HG03103 (cell line): Measurements from ENCODE around the gene DLG2.
A peak's percentile ranks its signal among the peaks of the same experiment; 100 is the strongest.

Source experiments
- ATAC-seq: cut with Tn5 transposase; IDR thresholded peaks from one replicate; pipeline ENCODE4 v1.9.1; 2021; ENCODE audit warnings: low read depth; ENCODE audit not compliant: unreplicated experiment

Gene DLG2

DNA sequence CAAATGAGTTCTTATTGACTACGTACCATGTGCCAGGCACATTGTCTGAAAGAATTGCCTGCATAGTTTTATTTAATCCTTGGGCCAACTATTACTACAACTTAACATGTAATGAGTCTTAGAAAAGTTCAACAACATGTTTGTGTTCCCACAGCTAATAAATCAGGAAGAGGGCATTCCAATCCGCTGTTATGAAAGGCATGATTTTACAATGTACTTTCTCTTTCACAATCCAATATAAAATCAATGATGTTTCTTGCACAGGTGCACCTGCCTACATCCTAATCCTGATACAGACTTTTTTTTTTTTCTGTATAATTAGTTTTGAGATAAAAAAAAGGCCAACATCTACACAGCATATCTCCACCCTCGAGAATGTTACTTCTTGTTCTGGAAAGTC is 1612.6 kb downstream of the DLG2 start:
- no peak for ATAC-seq

DNA sequence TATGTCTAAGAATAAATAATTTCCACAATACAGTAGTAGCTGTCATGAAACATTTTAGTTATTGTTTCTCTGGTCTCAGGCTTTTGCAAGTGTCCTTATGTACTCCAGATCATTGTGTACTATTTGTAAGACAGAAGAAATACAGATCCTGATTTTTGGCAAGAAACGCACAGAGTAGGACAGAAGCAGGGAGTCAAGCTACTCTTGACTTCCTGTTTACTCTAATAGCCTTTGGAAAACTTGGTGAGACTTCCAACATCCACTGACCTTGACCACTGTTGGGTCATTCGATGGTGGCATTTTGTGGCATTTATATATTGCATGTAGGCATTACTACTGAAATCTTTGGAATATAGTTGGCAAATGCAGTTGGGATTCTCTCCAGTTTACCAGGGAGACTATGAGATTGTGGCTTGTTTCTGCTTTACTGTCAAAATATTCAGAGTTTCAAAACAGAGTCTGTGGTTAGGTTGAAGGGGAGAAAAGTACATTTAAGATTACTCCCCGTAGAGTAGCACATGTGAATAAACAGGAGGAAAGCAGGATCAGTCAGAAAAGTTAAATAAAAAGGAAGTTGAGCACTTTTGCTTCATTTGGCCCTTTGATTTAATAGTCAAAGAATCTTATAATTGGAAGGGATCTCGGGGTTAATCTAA is 1614.8 kb downstream of the DLG2 start:
- no peak for ATAC-seq

DNA sequence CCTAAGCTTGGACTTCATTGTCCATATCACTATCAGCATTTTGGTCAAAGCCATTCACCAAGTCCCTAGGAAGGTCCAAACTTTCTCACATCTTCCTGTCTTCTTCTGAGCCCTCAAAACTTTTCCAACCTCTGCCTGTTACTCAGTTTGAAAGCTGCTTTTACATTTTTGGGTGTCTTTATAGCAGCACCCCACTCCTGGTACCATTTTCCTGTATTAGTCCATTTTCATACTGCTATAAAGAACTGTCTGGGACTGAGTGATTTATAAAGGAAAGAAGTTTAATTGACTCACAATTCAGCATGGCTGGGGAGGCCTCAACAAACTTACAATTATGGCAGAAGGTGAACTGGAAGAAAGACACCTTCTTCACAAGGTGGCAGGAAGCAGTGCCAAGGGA is 1624.0 kb downstream of the DLG2 start:
- ATAC-seq: no peak

DNA sequence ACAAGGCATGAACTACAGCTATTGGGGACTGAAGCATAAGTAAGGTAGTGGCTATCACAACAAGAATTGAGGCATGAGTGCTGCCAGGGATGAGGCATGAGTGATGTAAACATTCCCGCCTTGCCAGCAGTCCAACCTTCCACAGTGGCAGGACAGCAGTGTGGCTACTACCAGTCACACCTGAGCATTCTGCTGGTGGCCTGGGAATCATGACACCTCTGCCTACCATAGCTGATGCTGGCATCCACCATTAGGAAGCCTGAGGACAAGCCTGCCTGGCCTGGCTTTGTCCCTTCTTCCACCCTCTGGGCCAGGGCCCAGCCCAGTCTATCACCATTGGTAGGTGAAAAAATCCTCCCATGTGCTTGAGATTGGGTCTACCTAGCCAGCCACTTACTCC is 1628.2 kb downstream of the DLG2 start:
- no peak for ATAC-seq

DNA sequence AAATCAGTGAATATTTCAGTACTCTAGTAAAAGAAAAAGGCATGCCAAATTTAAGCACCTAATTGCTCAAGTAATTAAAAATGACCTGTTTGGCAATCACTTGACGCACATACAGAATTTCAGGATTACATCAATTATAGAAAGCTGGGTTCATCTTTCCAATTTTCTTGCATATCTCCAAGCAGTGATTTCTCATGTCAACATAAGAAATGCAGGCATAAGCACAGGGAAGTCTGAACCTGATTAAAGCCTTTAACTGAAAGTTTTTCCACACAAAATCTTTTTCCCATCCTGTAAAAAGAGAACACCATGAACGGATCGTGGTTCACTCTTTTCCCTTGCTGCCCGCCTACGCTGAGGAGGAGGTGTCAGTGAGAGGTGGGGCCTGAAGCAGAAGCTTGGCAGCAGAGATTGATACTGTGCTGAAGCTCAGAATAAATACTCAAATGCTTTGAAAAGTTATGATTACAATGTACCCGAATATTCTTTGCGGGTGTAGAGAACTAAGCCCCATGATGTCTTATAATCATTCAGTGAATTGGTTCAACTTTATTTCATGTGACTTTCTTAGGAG is 1636.9 kb downstream of the DLG2 start:
- no peak for ATAC-seq

DNA sequence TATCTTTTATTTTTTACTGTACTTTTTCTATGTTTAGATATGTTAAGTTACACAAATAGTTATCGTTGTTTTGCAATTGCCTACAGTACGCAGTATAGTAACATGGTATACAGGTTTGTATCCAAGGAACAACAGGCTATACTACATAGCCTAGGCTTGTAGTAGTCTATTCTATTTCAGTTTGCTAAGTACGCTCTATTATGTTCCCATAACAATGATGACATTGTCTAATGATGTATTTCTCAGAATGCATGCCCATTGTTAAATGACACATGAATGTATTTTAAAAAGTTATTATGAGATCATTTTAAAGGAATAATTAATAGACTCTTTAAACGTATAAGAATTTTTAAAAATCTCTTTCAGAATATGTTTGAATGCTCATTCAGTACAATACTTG is 1644.3 kb downstream of the DLG2 start:
- ATAC-seq: no peak

DNA sequence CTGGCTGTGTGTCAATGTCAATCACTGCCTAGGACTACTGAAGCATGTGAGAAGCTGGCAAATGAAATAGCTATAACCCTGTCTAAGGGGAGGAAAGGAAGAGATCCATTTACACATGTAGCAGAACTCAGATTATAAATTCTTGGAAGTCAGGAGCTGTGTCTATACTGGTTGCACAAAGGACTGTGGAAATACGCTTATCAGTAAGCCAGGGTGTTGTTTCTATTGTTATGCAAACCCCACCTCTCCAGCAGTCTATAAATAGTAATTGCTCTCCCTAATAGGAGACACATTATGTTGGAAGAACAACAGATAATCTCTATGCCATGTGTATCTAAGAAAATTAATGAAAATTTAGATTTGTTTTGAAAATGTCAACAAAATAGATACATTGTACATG is 1647.6 kb downstream of the DLG2 start:
- no peak for ATAC-seq

DNA sequence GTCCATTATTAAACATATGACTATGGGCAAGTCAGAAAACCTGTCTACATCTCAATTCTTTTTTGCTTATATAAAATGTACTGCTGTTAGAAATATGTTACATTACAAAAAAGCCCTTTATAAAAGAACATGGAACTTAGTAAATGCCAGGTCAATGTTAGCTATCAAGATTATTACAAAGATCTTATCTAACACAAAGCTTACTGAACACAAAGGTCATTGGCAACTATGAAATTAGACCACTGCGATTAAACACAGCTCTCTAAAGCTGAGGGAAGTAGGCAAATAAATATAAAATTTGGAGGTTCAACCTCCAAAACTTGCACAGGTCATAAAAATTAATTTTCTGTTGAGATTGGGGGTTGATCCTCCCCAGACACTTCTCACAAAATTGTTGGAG is 1648.2 kb downstream of the DLG2 start:
- ATAC-seq: no peak

DNA sequence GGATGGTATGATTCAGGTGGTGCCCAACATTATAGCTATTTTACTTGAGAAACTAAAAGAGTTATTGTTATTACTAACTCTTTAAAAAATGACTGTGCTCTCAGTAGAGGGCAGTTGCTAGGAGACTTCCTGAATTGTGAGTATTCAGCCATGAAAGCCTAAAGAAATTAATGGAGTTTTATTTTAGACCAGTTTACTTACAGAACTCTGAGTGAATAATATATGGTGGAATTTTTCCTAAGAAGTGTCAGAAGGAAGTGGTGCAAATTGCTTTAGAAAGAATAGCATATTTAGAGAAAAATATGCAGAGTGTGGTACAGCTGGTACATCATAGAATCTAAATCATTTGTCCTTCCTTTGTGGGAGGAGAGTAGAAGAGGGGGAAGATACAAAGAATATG is 1651.1 kb downstream of the DLG2 start:
- ATAC-seq: no peak

DNA sequence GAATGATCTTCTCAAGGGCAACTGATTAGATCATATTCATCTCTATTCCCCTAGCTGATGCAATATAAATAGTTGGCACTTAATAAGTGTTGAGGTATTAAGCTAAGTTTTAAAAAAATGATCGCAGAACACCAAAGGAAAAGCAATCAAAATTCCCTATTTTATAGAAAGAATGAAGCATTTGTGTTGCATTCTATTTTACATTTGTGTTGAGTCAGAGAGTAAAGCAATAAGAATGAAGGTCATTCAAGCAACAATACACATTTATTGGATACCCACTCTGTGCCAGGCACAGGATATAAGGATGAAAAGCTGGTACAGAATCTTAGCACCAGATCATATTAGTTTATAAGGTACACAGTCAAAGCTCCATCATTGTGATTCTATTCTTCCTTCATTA is 1654.6 kb downstream of the DLG2 start:
- ATAC-seq: no peak

DNA sequence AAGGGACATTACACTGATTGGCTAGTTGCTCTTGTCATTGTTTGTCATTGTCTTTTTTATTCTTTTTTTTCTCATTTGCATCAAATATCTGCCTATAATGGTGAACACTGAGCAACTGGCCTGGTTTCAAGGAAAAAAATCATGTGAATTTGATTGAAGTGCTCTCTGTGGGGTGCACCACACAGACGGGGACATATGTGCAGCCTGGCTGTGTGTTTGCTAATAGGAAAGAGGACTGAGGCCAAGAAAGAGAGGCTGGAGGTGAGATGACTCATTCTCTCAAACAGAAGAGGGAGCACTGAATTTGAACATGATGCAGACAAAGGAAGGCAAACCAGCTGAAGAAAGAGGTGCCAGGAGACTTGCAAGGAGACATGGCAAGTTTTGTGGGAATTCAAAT is 1656.1 kb downstream of the DLG2 start:
- no peak for ATAC-seq

DNA sequence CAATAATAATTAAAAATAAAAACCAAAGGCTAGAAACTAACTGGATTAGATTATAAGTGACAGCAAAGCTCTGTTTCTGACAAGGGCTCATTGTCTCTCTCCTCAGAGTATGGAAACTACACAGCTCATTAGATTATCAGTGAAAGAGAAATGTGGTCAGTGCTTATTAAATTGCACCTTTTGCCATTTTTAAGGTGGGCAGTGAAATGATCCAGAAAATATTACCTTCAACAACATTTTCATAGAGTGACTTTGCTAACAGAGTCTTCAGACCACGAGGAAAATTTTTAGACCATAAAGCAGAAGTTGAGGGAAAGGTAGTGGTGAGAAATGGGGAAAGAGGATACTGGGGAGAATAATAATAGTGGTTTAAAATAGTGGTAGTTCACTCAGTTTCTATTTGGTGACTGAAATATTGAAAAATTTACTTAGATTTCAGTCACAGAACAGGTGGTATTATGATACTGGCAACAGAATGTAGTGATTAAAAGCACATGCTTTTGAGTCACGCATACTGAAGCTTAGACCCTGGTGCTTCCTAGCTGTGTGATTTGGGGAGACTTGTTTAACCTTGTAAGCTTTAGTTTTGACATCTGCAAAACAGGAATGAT is 1657.0 kb downstream of the DLG2 start:
- ATAC-seq: peak; percentile 78

DNA sequence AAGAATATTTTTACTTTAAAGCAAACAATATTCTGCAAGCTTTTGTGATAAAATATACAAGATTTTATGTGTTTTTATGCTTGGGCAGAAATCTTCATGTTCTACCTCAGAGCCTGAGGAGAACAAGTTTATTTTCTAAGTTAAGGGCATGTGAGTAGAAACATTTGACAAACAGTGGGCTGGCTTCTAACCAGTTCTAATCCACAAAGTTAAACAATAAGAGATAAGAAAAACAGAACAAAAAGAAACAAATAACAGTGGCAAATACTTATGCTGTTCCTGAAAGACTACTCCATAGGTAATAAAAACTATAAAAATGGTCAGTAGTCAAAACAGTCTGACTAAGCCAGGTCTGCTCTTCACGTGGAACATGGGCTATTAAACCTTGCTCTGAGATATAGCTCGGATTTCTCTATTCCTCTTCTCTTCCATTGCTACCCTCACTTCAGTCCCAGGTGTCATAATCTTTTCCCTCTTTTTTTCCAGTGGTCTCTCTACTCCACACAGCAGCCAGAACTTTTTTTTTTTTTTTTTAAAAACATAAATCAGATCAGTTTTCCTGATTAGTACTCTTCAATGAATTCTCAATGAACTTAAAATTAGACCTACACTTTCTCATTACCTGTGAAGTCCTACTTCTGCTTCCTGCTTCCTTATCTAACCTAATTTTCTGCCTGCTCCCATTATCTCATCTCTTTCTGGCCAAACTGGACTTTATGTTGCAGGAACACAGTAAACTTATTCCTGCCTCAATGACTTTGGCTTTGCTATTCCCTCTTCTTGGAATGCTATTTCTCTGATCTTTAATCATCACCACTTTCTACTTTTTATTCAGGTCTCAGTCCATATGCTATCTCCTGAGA is 1669.9 kb downstream of the DLG2 start:
- ATAC-seq: no peak

DNA sequence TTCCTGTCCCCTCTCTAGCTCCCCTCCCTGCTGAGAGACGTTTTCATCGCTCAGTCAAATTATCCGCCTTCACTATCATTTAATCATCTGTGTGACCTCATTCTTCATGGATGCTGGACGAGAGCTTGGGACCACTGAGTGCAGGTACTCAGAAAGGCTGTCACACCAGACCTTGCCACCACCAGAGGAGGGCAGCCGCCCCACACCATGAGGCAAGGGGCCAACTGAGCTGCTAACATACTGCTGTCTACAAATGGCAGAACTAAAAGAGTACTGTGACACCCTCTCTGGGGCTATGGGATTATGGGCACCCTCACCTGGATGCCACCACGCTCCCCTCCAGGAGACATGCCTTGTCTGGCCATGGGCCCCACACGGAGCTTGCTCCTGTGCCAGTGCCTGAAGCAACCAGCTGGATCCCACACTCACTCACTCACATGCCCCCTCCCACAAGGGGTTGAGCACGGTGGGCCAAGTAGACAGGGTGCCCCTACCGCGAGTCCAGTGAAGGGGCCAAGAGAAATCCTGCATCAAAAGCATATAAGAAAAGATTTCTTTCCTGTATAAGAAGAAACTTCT is 1670.9 kb downstream of the DLG2 start:
- no peak for ATAC-seq

DNA sequence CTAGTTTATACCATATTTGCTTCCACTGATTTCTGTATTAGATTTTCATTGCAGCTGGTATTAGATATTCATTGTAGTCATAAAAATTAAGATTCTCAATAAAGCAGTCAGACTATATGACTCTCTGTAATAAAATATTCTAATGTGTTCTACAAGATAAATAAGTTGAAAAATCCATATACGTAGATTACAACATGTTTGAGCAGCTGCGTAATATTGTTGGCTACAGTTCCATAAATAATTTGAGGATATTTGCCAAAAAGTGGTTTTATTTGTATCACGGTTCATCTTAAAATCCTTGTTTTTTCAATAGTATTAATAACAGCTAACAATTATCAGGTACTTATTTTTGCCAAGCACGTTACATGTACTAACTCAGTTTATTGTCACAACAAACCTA is 1672.4 kb downstream of the DLG2 start:
- no peak for ATAC-seq

DNA sequence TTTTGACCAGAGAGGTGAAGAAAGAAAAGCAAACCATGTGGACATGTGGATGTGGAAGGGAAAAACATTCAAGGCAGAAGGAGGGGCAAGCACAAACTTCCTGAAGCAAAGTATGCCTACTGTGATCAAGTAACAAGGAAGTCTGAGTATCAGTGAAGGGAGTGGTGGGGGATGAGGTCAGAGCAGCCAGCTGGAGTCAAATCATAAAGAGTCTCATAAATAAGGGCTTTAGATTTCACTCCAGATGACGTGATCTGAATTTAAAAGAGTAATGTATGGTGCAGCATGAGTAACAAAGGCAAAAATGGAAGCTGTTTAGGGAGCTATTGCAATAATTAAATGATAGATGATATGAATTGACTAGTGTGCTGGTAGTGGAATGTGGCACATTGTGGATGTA is 1675.6 kb downstream of the DLG2 start:
- no peak for ATAC-seq

DNA sequence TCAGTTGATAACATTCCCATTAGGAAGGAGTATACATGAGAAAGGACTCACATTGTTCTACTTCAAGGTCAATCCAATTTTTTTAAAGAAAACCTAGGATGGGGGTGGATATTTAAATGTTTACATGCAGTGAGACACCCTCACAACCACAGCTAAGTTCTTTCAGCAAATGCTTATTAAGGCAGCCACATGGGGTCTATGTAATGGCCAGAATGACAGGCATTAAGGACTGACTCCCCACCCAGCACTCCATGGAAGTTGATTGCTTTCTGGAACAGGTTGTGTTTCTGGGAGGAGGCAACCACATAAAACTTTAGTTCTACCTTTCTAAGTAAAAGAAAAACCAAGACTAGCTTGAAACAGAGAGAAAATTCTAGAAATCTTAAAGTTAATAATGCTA is 1678.9 kb downstream of the DLG2 start:
- no peak for ATAC-seq

DNA sequence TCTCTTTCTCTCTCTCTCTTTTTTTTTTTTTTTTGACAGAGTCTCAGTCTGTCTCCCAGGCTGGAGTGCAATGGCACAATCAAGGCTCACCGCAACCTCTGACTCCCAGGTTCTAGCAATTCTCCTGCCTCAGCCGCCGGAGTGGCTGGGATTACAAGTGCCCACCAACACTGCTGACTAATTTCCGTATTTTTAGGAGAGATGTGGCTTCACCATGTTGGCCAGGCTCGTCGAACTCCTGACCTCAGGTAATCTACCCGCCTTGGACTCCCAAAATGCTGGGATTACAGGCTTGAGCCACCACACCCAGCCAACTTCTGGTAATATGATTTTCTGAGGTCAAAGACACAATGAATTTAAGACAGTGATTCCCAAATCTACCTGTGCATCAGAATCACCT is 1681.2 kb downstream of the DLG2 start:
- no peak for ATAC-seq

DNA sequence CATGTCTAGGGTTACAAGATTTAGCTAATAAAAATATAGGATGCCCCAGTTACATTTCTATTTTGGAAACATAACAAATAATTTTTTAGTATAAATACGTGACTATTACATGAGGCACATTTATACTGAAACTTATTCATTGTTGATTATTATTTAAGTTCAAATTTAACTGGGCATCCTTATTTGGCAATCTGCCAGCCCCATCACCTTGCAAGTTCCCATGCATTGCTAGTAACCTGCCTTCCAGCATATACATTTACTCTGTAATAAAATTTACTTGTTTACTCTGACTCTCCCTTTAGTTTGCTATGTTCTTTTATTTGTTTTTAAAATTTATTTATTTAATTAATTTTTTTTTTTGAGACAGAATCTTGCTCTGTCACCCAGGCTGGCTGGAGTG is 1686.1 kb downstream of the DLG2 start:
- ATAC-seq: no peak

DNA sequence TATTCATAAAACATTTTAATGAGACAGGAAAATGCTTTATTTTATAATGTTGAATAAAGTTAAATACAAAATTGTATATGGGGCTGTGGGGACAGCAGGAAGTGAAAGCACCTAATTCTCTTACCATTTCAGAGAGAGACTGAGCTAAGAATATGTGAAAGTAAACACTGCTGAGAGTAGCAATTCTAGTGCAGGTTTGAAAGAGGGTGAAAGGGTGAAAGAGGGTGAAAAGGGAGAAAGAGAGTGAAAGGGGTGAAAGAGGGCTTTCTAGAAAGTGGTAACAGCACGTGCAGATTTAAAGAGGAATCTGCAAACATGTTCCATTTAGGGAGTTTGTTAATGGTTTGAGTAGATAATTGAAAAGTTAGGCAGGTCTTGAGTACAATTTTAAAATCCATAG is 1689.0 kb downstream of the DLG2 start:
- ATAC-seq: peak; percentile 85

DNA sequence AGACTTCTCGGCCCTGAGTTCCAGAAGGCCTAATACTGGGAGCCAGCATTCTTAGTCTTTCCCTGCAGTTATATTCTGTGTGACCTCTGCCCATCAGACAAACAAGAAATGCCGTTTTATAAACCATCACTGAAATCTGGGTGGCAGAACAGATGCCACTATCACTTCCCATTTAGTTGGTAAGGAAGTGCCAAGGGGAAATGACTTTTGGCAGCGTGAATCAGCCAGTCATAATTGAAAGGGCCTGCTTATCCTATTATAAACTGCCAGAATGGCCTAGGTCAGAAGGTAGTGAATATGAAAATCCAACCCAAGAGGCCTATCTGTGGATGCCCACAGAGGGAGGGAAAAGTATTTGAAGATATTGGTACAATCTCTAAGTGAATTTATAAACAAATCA is 1694.1 kb downstream of the DLG2 start:
- no peak for ATAC-seq
